Dendritic cell treated with granulocyte-macrophage colony-stimulating factor and Interleukin-4, amounts not matched to agents 40 ng/mL and 50 ng/mL, for 4 days (primary cell): ENCODE results near the gene FSTL4.

Experiments
- H3K27ac Mint-ChIP-seq: one replicate; pipeline ENCODE4 v1.8.0; 2022; ENCODE audit warnings: mild to moderate bottlenecking, mixed read lengths
- H3K27me3 Mint-ChIP-seq: one replicate; pipeline ENCODE4 v1.8.0; 2022; ENCODE audit warnings: mild to moderate bottlenecking, mixed read lengths
- H3K36me3 Mint-ChIP-seq: one replicate; pipeline ENCODE4 v1.8.0; 2022; ENCODE audit warnings: low read depth, mixed read lengths
- H3K4me1 Mint-ChIP-seq: one replicate; pipeline ENCODE4 v1.8.0; 2022; ENCODE audit warnings: low read depth, mixed read lengths
- H3K4me3 Mint-ChIP-seq: one replicate; pipeline ENCODE4 v1.8.0; 2022; ENCODE audit warnings: mild to moderate bottlenecking, moderate library complexity, mixed read lengths
- H3K9me3 Mint-ChIP-seq: one replicate; pipeline ENCODE4 v1.8.0; 2022; ENCODE audit warnings: mixed read lengths
- intact Hi-C: fragments of 100-400 bp; cut with micrococcal nuclease; formaldehyde crosslinking; loops from one replicate; pipeline ENCODE4 v1.15.0; 2022

FSTL4 gene

GRCh38 chr5:133420440-133421301 lies 191.7 kb downstream of the FSTL4 start:
- Mint-ChIP-seq H3K36me3 (no peaks in the 10 kb centered on the region), H3K9me3 (no peaks in the 10 kb centered on the region), H3K27ac (no peak overlapping the region), H3K27me3 (peaks cover 27% of the 10 kb centered on the region), H3K4me1 (peaks cover 7% of the 10 kb centered on the region), H3K4me3 (no peak overlapping the region)
- intact Hi-C loops, result loop anchor here (5.0 kb wide), 2 partner anchors 447 to 522 kb away; no protein-coding TSS in a partner anchor

GRCh38 chr5:133415906-133416305 lies 196.4 kb downstream of the FSTL4 start:
- no peak overlapping the region for H3K4me3 Mint-ChIP-seq
- H3K27ac Mint-ChIP-seq, result no peak overlapping the region
- no peaks in the 10 kb centered on the region for H3K36me3 Mint-ChIP-seq
- peaks cover 24% of the 10 kb centered on the region for H3K27me3 Mint-ChIP-seq
- intact Hi-C loops, result no loop called here
- no peaks in the 10 kb centered on the region for H3K4me1 Mint-ChIP-seq
- no peaks in the 10 kb centered on the region for H3K9me3 Mint-ChIP-seq

- Mint-ChIP-seq H3K27me3 (peaks cover 24% of the 10 kb centered on the region), H3K4me1 (no peaks in the 10 kb centered on the region), H3K27ac (no peak overlapping the region), H3K4me3 (no peak overlapping the region), H3K36me3 (no peaks in the 10 kb centered on the region), H3K9me3 (no peaks in the 10 kb centered on the region)
- intact Hi-C loops, result no loop called here
Measured at GRCh38 chr5:133415506-133415905, 196.8 kb downstream of the FSTL4 start.

- no peak overlapping the region for H3K4me3 Mint-ChIP-seq
- intact Hi-C loops, result no loop called here
- no peaks in the 10 kb centered on the region for H3K4me1 Mint-ChIP-seq
- no peaks in the 10 kb centered on the region for H3K9me3 Mint-ChIP-seq
- no peak overlapping the region for H3K27ac Mint-ChIP-seq
- H3K27me3 Mint-ChIP-seq, result peaks cover 28% of the 10 kb centered on the region
- H3K36me3 Mint-ChIP-seq, result no peaks in the 10 kb centered on the region
Measured at GRCh38 chr5:133412661-133413060, 199.7 kb downstream of the FSTL4 start.

GRCh38 chr5:133410335-133410828 lies 202.0 kb downstream of the FSTL4 start:
- no peak overlapping the region for H3K4me3 Mint-ChIP-seq
- peaks cover 17% of the 10 kb centered on the region for H3K27me3 Mint-ChIP-seq
- H3K9me3 Mint-ChIP-seq, result no peaks in the 10 kb centered on the region
- H3K4me1 Mint-ChIP-seq, result no peaks in the 10 kb centered on the region
- no peaks in the 10 kb centered on the region for H3K36me3 Mint-ChIP-seq
- H3K27ac Mint-ChIP-seq, result no peak overlapping the region
- intact Hi-C loops, result no loop called here

- H3K4me3 Mint-ChIP-seq, result no peak overlapping the region
- H3K9me3 Mint-ChIP-seq, result no peaks in the 10 kb centered on the region
- no peaks in the 10 kb centered on the region for H3K4me1 Mint-ChIP-seq
- H3K27me3 Mint-ChIP-seq, result peaks cover 13% of the 10 kb centered on the region
- intact Hi-C loops, result no loop called here
- no peak overlapping the region for H3K27ac Mint-ChIP-seq
- H3K36me3 Mint-ChIP-seq, result no peaks in the 10 kb centered on the region
Measured at GRCh38 chr5:133409210-133409674, 203.1 kb downstream of the FSTL4 start.

GRCh38 chr5:133408322-133408721 lies 204.0 kb downstream of the FSTL4 start:
- intact Hi-C loops, result no loop called here
- H3K36me3 Mint-ChIP-seq, result no peaks in the 10 kb centered on the region
- H3K27me3 Mint-ChIP-seq, result peaks cover 10% of the 10 kb centered on the region
- no peaks in the 10 kb centered on the region for H3K4me1 Mint-ChIP-seq
- H3K4me3 Mint-ChIP-seq, result no peak overlapping the region
- H3K27ac Mint-ChIP-seq, result no peak overlapping the region
- no peaks in the 10 kb centered on the region for H3K9me3 Mint-ChIP-seq

- intact Hi-C loops, result no loop called here
- Mint-ChIP-seq H3K36me3 (no peaks in the 10 kb centered on the region), H3K4me3 (no peak overlapping the region), H3K27me3 (peaks cover 6% of the 10 kb centered on the region), H3K9me3 (no peaks in the 10 kb centered on the region), H3K27ac (no peak overlapping the region), H3K4me1 (no peaks in the 10 kb centered on the region)
Measured at GRCh38 chr5:133406977-133407632, 205.2 kb downstream of the FSTL4 start.

GRCh38 chr5:133406208-133406976 lies 205.9 kb downstream of the FSTL4 start:
- Mint-ChIP-seq H3K27me3 (peaks cover 4% of the 10 kb centered on the region), H3K36me3 (no peaks in the 10 kb centered on the region), H3K4me1 (no peaks in the 10 kb centered on the region), H3K4me3 (no peak overlapping the region), H3K27ac (no peak overlapping the region), H3K9me3 (no peaks in the 10 kb centered on the region)
- intact Hi-C loops, result no loop called here

GRCh38 chr5:133405275-133406034 lies 206.9 kb downstream of the FSTL4 start:
- intact Hi-C loops, result no loop called here
- no peaks in the 10 kb centered on the region for H3K4me1 Mint-ChIP-seq
- no peaks in the 10 kb centered on the region for H3K9me3 Mint-ChIP-seq
- H3K4me3 Mint-ChIP-seq, result no peak overlapping the region
- H3K27me3 Mint-ChIP-seq, result peaks cover 4% of the 10 kb centered on the region
- H3K27ac Mint-ChIP-seq, result no peak overlapping the region
- no peaks in the 10 kb centered on the region for H3K36me3 Mint-ChIP-seq

- no peak overlapping the region for H3K4me3 Mint-ChIP-seq
- no peaks in the 10 kb centered on the region for H3K9me3 Mint-ChIP-seq
- no peaks in the 10 kb centered on the region for H3K27me3 Mint-ChIP-seq
- no peak overlapping the region for H3K27ac Mint-ChIP-seq
- no peaks in the 10 kb centered on the region for H3K4me1 Mint-ChIP-seq
- no peaks in the 10 kb centered on the region for H3K36me3 Mint-ChIP-seq
- intact Hi-C loops, result no loop called here
Measured at GRCh38 chr5:133404724-133405123, 207.6 kb downstream of the FSTL4 start.

GRCh38 chr5:133403741-133404364 lies 208.5 kb downstream of the FSTL4 start:
- H3K27ac Mint-ChIP-seq, result no peak overlapping the region
- no peaks in the 10 kb centered on the region for H3K36me3 Mint-ChIP-seq
- H3K4me3 Mint-ChIP-seq, result no peak overlapping the region
- no peaks in the 10 kb centered on the region for H3K9me3 Mint-ChIP-seq
- H3K4me1 Mint-ChIP-seq, result no peaks in the 10 kb centered on the region
- intact Hi-C loops, result no loop called here
- H3K27me3 Mint-ChIP-seq, result no peaks in the 10 kb centered on the region

- intact Hi-C loops, result no loop called here
- H3K4me1 Mint-ChIP-seq, result no peaks in the 10 kb centered on the region
- peaks cover 3% of the 10 kb centered on the region for H3K27me3 Mint-ChIP-seq
- no peaks in the 10 kb centered on the region for H3K9me3 Mint-ChIP-seq
- no peak overlapping the region for H3K27ac Mint-ChIP-seq
- H3K36me3 Mint-ChIP-seq, result no peaks in the 10 kb centered on the region
- no peak overlapping the region for H3K4me3 Mint-ChIP-seq
Measured at GRCh38 chr5:133402775-133403174, 209.6 kb downstream of the FSTL4 start.
